Esophagus squamous epithelium (tissue), 4 donors: ENCODE results near the gene DDAH2.

ENCODE experiments used
- CTCF ChIP-seq, 6 experiments: fragments of 450-650 bp in 4 of 6; fragments of 200-600 bp in 2 of 6; sonication (generic) in 2 of 6; IDR thresholded peaks; one replicate each; pipeline ENCODE4 v1.5.1; 2016 to 2019; ENCODE audit warnings: antibody characterized with exemption in 6 of 6, mild to moderate bottlenecking in 4 of 6, moderate library complexity in 4 of 6
- POLR2A ChIP-seq, 4 donors: fragments of 450-650 bp; IDR thresholded peaks; one replicate each; pipeline ENCODE4 v1.6.1; 2017; ENCODE audit warnings: antibody characterized with exemption in 4 of 4, mild to moderate bottlenecking in 4 of 4, moderate library complexity in 3 of 4

DNA sequence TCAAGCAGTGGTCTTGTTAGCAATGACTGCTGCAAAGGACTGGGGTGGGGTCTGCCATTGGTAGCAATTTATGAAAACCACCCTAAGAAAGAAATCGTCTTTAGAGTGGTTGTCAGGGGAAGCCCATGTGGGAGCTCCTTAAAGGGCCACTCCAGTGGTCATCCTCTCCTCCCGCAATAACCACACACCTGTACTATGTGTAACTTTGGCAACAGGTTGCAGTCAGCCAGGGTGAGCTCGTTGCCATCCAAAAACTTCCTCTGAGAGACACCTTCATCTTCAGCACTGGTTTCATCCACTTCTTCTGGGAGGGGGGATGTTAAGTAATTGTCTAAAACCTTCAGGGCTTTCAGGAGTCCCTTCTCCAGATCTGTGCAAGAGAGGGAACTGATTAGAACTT, 2.9 kb upstream of the DDAH2 start:
- TF ChIP-seq CTCF (IDR thresholded peaks at IDR 0.05) (no peak), POLR2A (IDR thresholded peaks at IDR 0.05) (no peak)
